Testis (tissue), 3 donors: ENCODE results near the gene TMEM181. TPM values are rescaled to one million over a fixed set of nuclear protein-coding genes. Genes with fewer than 3 reads are reported as not detected.

ENCODE experiments used
- DNase-seq: peaks from one replicate; pipeline ENCODE4 v3.0.0-alpha.2; 2019
- H3K27ac ChIP-seq, 2 donors: fragments of 200-600 bp; sonication (generic); one replicate each; pipeline ENCODE4 v1.5.1; 2019
- H3K27me3 ChIP-seq: fragments of 200-600 bp; sonication (generic); one replicate; pipeline ENCODE4 v1.5.1; 2019
- H3K36me3 ChIP-seq: fragments of 200-600 bp; sonication (generic); one replicate; pipeline ENCODE4 v1.5.1; 2017; ENCODE audit warnings: low read depth; ENCODE audit errors: missing control alignments
- H3K4me1 ChIP-seq: fragments of 200-600 bp; sonication (generic); one replicate; pipeline ENCODE4 v1.5.1; 2019
- H3K4me3 ChIP-seq, 2 donors: fragments of 200-600 bp; sonication (generic); one replicate each; pipeline ENCODE4 v1.5.1; 2017 to 2019
- H3K9me3 ChIP-seq: fragments of 200-600 bp; sonication (generic); one replicate; pipeline ENCODE4 v1.5.1; 2017
- CTCF ChIP-seq, 3 experiments: fragments of 450-650 bp in 2 of 3; fragments of 200-600 bp in 1 of 3; sonication (generic) in 1 of 3; IDR thresholded peaks; one replicate each; pipeline ENCODE4 v1.5.1; 2016 to 2019; ENCODE audit warnings: antibody characterized with exemption in 3 of 3, mild to moderate bottlenecking in 2 of 3, moderate library complexity in 1 of 3
- POLR2A ChIP-seq: fragments of 450-650 bp; IDR thresholded peaks from one replicate; pipeline ENCODE4 v1.6.1; 2017; ENCODE audit warnings: antibody characterized with exemption, mild to moderate bottlenecking, moderate library complexity
- WGBS, 2 donors: methylation state at CpG; one replicate each; pipeline ENCODE4 v1.1.5; 2018; 5-methylcytosine and 5-hydroxymethylcytosine counted together
- intact Hi-C: fragments of 100-400 bp; cut with DNase I; formaldehyde crosslinking; loops from one replicate; pipeline ENCODE4 v1.15.1; 2023; ENCODE audit warnings: low total_unique reads
- polyA plus RNA-seq: library from polyadenylated mRNA; stranded (reverse); fragments of 350-450 nt; fragmentation: Illumina TruSeq; extraction: RNeasy Lipid Tissue Mini Kit (QIAGEN cat#74804); gene quantifications from one replicate; pipeline ENCODE4 v1.2.3, GENCODE V29; 2014; ENCODE audit warnings: low read depth, low replicate concordance; ENCODE audit not compliant: insufficient read depth
- total RNA-seq, 2 donors: library from RNA; depleted of rRNA; stranded (reverse); fragments of >200 nt; gene quantifications; one replicate each; pipeline ENCODE4 v1.2.3, GENCODE V29; 2016

The TMEM181 gene
- total and polyA plus RNA-seq, 3 donors from 2014 or later, result 41.4 to 81.0 (median 74.6) TPM

GRCh38 chr6:158516098-158516497, 43.8 kb upstream of the TMEM181 start:
- Histone ChIP-seq H3K4me3 (peak overlapping the region in 1 of 2 donors; percentile 30), H3K36me3 (no peaks in the 10 kb centered on the region), H3K9me3 (no peaks in the 10 kb centered on the region), H3K27ac (no peak overlapping the region), H3K27me3 (no peaks in the 10 kb centered on the region), H3K4me1 (no peaks in the 10 kb centered on the region)
- TF ChIP-seq POLR2A, result no peak
- no peak for TF ChIP-seq CTCF (IDR thresholded peaks at IDR 0.05)
- peak; percentile 51 for DNase-seq
- intact Hi-C loops, result no loop called here
- WGBS, 2 donors, result 24 to 33% methylated on average over 31 to 33 of the region's 33 CpGs

- Histone ChIP-seq H3K4me3 (no peak overlapping the region), H3K4me1 (no peaks in the 10 kb centered on the region), H3K27ac (no peak overlapping the region), H3K27me3 (no peaks in the 10 kb centered on the region), H3K9me3 (no peaks in the 10 kb centered on the region), H3K36me3 (no peaks in the 10 kb centered on the region)
- no peak for TF ChIP-seq CTCF (IDR thresholded peaks at IDR 0.05)
- no peak for TF ChIP-seq POLR2A
- DNase-seq, result no peak
- 72 to 80% methylated on average over 8 of the region's 8 CpGs for WGBS, 2 donors
- intact Hi-C loops, result no loop called here
Measured at GRCh38 chr6:158517038-158517437, 42.9 kb upstream of the TMEM181 start.

GRCh38 chr6:158517581-158517980, 42.3 kb upstream of the TMEM181 start:
- DNase-seq, result no peak
- WGBS, 2 donors, result 72 to 86% methylated on average over 5 of the region's 5 CpGs
- no peaks in the 10 kb centered on the region for H3K36me3 ChIP-seq
- intact Hi-C loops, result no loop called here
- no peaks in the 10 kb centered on the region for H3K9me3 ChIP-seq
- no peak overlapping the region for H3K27ac ChIP-seq
- H3K27me3 ChIP-seq, result no peaks in the 10 kb centered on the region
- no peak for TF ChIP-seq POLR2A
- TF ChIP-seq CTCF (IDR thresholded peaks at IDR 0.05), result no peak
- no peak overlapping the region for H3K4me3 ChIP-seq
- H3K4me1 ChIP-seq, result no peaks in the 10 kb centered on the region

- no peaks in the 10 kb centered on the region for H3K4me1 ChIP-seq
- TF ChIP-seq POLR2A, result no peak
- peak in 2 of 3 experiments; percentile 36 to 39 for TF ChIP-seq CTCF (IDR thresholded peaks at IDR 0.05)
- intact Hi-C loops, result no loop called here
- H3K27ac ChIP-seq, result no peak overlapping the region
- no peaks in the 10 kb centered on the region for H3K27me3 ChIP-seq
- H3K4me3 ChIP-seq, result no peak overlapping the region
- WGBS, 2 donors, result 29 to 32% methylated on average over 12 to 18 of the region's 18 CpGs
- no peaks in the 10 kb centered on the region for H3K9me3 ChIP-seq
- no peaks in the 10 kb centered on the region for H3K36me3 ChIP-seq
- DNase-seq, result peak; percentile 66
Measured at GRCh38 chr6:158518191-158519127, 41.4 kb upstream of the TMEM181 start.
